ENCODE data around the gene ASPRV1.

Gene ASPRV1

GRCh38 chr2:69993708-69994107, 32.3 kb upstream of the ASPRV1 start:
- no peak for TF ChIP-seq CTCF (IDR thresholded peaks at IDR 0.05)

- no peak for TF ChIP-seq CTCF (IDR thresholded peaks at IDR 0.05)
Measured at GRCh38 chr2:69993048-69993565, 31.7 kb upstream of the ASPRV1 start.

DNA sequence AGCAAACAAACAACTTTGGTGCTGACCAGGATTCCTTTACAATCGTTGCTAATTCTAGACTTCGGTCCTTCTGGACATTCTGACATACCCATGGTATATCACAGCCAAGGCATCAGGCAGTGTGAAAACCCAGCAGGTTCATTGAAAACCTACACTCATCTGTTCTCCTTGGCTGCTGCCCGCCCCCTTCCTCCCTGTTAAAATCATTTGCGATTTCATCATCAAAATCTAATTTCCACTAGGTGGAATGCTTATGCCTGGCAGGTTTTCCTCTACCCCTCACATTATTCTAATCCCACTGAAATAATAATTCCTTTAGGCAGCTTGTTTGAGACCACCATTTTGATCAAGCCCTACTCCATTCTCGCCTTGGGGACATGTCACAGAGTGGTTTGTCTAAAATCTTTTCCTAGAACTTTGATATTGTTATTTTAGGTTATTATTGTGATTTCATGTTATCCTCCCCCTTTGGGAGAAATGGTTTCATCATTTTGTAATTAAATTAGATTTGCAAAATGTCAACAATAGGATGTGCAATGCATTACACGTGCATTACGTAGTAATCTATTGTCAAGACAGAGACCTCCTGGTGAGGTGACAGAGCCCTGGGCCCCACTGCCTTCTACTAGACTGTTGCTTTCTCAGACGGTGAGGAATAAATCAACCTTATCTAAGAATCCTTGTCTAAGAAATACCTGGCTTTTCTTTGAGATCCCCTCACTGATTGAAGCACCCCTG, 31.0 kb upstream of the ASPRV1 start:
- TF ChIP-seq CTCF (IDR thresholded peaks at IDR 0.05): no peak

GRCh38 chr2:69989441-69990105, 28.1 kb upstream of the ASPRV1 start:
- TF ChIP-seq CTCF (IDR thresholded peaks at IDR 0.05): no peak

DNA sequence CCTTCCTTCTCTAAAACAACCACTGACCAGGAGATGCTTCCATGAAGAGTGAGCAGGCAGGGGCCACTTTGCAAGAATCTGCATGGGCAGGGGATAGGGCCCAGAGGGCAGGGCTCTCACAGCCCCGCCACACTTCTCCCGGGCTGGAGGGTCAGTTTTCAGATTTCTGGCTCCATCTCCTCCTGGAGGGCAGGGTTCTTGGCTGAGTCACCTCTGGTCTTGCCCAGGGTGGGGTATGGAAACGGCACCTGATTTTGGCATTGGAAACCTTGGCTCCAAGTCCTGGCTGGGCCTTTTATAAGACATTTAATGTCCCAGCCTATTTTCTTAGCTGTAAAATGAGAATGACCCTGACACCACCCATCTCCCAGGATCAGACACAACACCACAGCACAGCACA, 27.6 kb upstream of the ASPRV1 start:
- no peak for TF ChIP-seq CTCF (IDR thresholded peaks at IDR 0.05)

DNA sequence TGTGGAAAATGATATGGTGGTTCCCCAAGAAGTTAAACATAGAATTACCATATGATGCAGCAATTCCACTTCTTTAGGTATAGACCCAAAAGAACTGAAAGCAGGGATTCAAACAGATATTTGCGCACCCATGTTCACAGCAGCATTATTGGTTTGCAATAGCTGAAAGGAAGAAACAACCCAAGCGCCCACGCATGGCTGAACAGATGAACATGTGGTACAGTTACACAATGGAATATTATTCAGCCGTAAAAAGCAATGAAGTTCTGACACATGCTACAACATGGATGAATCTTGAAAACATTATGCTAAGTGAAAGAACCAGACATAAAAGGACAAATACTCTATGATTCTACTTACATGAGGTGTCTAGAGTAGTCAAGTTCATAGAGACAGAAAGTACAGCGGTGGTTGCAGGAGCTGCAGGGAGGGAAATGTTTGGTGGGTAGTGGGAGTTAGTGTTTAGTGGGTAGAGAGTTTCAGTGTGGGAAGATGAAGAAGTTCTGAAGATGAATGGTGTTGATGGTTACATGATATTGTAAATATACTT, 26.7 kb upstream of the ASPRV1 start:
- TF ChIP-seq CTCF (IDR thresholded peaks at IDR 0.05): no peak

GRCh38 chr2:69986691-69987090, 25.3 kb upstream of the ASPRV1 start:
- no peak for TF ChIP-seq CTCF (IDR thresholded peaks at IDR 0.05)
